ENCODE results near the gene NAA25.

The NAA25 gene

GRCh38 chr12:112108202-112109079 is at the start of gene NAA25:
NAA25 (minus strand) TSS chr12:112108783; CDS start chr12:112108773, 10 bp downstream.
- Histone ChIP-seq H3K9ac (ENCODE audit: low read length in 2 of 2) (peak within 1 kb of the TSS; percentile 99), H3K4me1 (ENCODE audit: control insufficient read depth, insufficient read depth, low read length) (peaks cover 25% of the 10 kb centered on the region), H3K27ac (ENCODE audit: low read length) (peak within 1 kb of the TSS; percentile 99), H3K4me3 (ENCODE audit: low read length in 2 of 2) (peak within 1 kb of the TSS; percentile 97 to 98), H3K36me3 (ENCODE audit: control insufficient read depth in 2 of 2, insufficient read depth in 2 of 2, low read length in 2 of 2) (no peaks in the 10 kb centered on the region), H3K27me3 (ENCODE audit: control insufficient read depth in 1 of 2, insufficient read depth in 2 of 2, low read length in 2 of 2) (no peaks in the 10 kb centered on the region), H3K9me3 (ENCODE audit: control insufficient read depth in 2 of 2, low read length in 2 of 2) (no peaks in the 10 kb centered on the region)

DNA sequence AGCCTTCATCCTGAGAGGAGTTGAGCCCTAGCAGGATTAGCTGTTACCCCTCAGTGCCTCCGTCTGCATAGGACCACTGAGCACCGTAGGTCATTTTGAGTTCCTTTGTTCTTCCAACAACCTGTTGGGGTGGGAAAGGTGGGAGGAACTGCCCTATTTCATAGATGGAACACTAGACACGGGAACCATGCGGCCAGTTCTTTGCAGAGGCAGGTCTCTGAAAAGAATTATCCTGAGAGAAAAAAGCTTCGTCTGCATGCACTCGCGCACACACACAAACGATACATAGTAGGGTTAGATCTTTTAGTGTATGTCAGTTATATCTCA is 45.3 kb upstream of the NAA25 start:
- Histone ChIP-seq H3K4me3 (ENCODE audit: low read length in 2 of 2) (no peak overlapping the region), H3K9me3 (ENCODE audit: control insufficient read depth in 2 of 2, low read length in 2 of 2) (no peaks in the 10 kb centered on the region), H3K27me3 (ENCODE audit: control insufficient read depth in 1 of 2, insufficient read depth in 2 of 2, low read length in 2 of 2) (no peaks in the 10 kb centered on the region), H3K36me3 (ENCODE audit: control insufficient read depth in 2 of 2, insufficient read depth in 2 of 2, low read length in 2 of 2) (peaks cover 46 to 53% of the 10 kb centered on the region in 2 donors), H3K4me1 (ENCODE audit: control insufficient read depth, insufficient read depth, low read length) (no peaks in the 10 kb centered on the region), H3K27ac (ENCODE audit: low read length) (no peak overlapping the region), H3K9ac (ENCODE audit: low read length in 2 of 2) (no peak overlapping the region)

- Histone ChIP-seq H3K4me3 (ENCODE audit: low read length in 2 of 2) (no peak overlapping the region), H3K27me3 (ENCODE audit: control insufficient read depth in 1 of 2, insufficient read depth in 2 of 2, low read length in 2 of 2) (no peaks in the 10 kb centered on the region), H3K36me3 (ENCODE audit: control insufficient read depth in 2 of 2, insufficient read depth in 2 of 2, low read length in 2 of 2) (peaks cover 49 to 52% of the 10 kb centered on the region in 2 donors), H3K27ac (ENCODE audit: low read length) (no peak overlapping the region), H3K4me1 (ENCODE audit: control insufficient read depth, insufficient read depth, low read length) (no peaks in the 10 kb centered on the region), H3K9ac (ENCODE audit: low read length in 2 of 2) (no peak overlapping the region), H3K9me3 (ENCODE audit: control insufficient read depth in 2 of 2, low read length in 2 of 2) (no peaks in the 10 kb centered on the region)
Observed at GRCh38 chr12:112153181-112153892, 44.8 kb upstream of the NAA25 start.

DNA sequence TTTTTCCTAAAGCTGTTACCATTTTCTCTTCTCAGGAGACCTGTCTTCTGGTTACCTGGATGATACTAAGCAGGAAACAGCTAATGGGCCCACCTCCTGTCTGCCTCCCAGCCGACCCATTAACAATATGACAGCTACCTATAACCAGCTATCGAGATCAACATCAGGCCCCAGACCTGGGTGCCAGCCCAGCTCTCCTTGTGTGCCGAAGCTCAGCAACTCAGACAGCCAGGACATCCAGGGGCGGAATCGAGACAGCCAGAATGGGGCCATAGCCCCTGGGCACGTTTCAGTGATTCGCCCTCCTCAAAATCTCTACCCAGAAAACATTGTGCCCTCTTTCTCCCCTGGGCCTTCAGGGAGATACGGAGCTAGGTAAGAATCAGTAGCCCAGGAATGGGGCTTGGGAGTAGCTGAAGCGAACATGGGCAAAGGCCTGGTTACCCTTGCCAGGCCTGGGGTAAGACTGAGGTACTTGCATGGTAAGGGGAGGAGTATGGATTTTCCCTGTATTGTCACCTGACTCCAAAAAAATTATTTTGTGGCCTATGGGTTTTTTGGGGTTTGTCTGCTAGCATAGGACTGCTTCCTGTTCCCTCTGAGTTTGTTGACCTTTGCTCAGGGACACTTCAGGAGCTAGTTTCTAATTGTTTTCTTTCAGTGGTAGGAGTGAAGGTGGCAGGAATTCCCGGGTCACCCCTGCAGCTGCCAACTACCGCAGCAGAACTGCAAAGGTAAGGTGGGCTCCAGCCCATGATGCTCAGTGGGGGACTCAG is 43.4 kb upstream of the NAA25 start:
- Histone ChIP-seq H3K4me3 (ENCODE audit: low read length in 2 of 2) (no peak overlapping the region), H3K9ac (ENCODE audit: low read length in 2 of 2) (no peak overlapping the region), H3K27me3 (ENCODE audit: control insufficient read depth in 1 of 2, insufficient read depth in 2 of 2, low read length in 2 of 2) (no peaks in the 10 kb centered on the region), H3K9me3 (ENCODE audit: control insufficient read depth in 2 of 2, low read length in 2 of 2) (no peaks in the 10 kb centered on the region), H3K27ac (ENCODE audit: low read length) (no peak overlapping the region), H3K36me3 (ENCODE audit: control insufficient read depth in 2 of 2, insufficient read depth in 2 of 2, low read length in 2 of 2) (peaks cover 55 to 56% of the 10 kb centered on the region in 2 donors), H3K4me1 (ENCODE audit: control insufficient read depth, insufficient read depth, low read length) (peaks cover 2% of the 10 kb centered on the region)

GRCh38 chr12:112149596-112149995 is 41.0 kb upstream of the NAA25 start:
- peaks cover 70 to 71% of the 10 kb centered on the region in 2 donors for H3K36me3 ChIP-seq (ENCODE audit: control insufficient read depth in 2 of 2, insufficient read depth in 2 of 2, low read length in 2 of 2)
- H3K27ac ChIP-seq (ENCODE audit: low read length) = no peak overlapping the region
- no peaks in the 10 kb centered on the region for H3K27me3 ChIP-seq (ENCODE audit: control insufficient read depth in 1 of 2, insufficient read depth in 2 of 2, low read length in 2 of 2)

DNA sequence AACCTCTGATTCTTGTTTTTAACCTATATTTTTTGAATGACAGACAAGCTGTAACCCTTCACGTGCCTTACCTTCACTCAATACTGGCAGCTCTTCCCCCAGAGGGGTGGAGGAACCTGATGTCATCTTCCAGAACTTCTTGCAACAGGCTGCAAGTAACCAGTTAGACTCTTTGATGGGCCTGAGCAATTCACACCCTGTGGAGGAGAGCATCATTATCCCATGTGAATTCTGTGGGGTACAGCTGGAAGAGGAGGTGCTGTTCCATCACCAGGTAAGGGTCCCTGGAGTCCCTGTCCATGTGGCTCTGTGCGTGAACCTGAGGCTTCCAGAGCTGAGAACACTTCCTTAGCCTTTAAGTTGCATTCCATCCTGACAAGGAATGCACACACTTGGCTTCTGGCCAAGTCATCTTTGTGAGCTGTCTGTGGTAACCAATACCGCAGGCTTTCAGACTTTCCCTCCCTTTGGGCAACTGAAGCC is 39.5 kb upstream of the NAA25 start:
- no peaks in the 10 kb centered on the region for H3K9me3 ChIP-seq (ENCODE audit: control insufficient read depth in 2 of 2, low read length in 2 of 2)
- H3K4me1 ChIP-seq (ENCODE audit: control insufficient read depth, insufficient read depth, low read length) = peaks cover 2% of the 10 kb centered on the region
- H3K27ac ChIP-seq (ENCODE audit: low read length) = no peak overlapping the region
- H3K9ac ChIP-seq (ENCODE audit: low read length in 2 of 2) = no peak overlapping the region
- H3K4me3 ChIP-seq (ENCODE audit: low read length in 2 of 2) = no peak overlapping the region
- peaks cover 66 to 69% of the 10 kb centered on the region in 2 donors for H3K36me3 ChIP-seq (ENCODE audit: control insufficient read depth in 2 of 2, insufficient read depth in 2 of 2, low read length in 2 of 2)
- H3K27me3 ChIP-seq (ENCODE audit: control insufficient read depth in 1 of 2, insufficient read depth in 2 of 2, low read length in 2 of 2) = no peaks in the 10 kb centered on the region

More at GRCh38 chr12:112149596-112149995, 41.0 kb upstream of the NAA25 start:
- Histone ChIP-seq H3K4me1 (ENCODE audit: control insufficient read depth, insufficient read depth, low read length) (peaks cover 2% of the 10 kb centered on the region), H3K4me3 (ENCODE audit: low read length in 2 of 2) (no peak overlapping the region), H3K9me3 (ENCODE audit: control insufficient read depth in 2 of 2, low read length in 2 of 2) (no peaks in the 10 kb centered on the region), H3K9ac (ENCODE audit: low read length in 2 of 2) (no peak overlapping the region)

DNA sequence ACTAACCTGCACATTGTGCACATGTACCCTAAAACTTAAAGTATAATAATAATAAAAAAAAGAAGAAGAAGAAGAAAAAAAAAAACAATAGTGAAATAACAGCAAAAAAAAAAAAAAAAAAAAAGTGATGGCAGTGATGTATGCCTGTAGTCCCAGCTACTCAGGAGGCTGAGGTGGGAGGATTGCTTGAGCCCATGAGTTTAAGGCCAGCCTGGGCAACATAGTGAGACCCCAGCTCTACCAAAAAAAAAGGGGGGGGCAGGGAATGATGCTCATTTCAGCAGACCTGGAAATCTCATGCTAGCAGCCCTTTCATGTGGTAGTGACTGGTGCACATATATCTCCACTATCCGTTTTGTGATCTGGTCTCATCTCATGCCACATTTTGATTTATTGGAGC is 37.5 kb upstream of the NAA25 start:
- no peak overlapping the region for H3K4me3 ChIP-seq (ENCODE audit: low read length in 2 of 2)
- peaks cover 2% of the 10 kb centered on the region for H3K4me1 ChIP-seq (ENCODE audit: control insufficient read depth, insufficient read depth, low read length)
- H3K27ac ChIP-seq (ENCODE audit: low read length) = no peak overlapping the region
- no peaks in the 10 kb centered on the region for H3K27me3 ChIP-seq (ENCODE audit: control insufficient read depth in 1 of 2, insufficient read depth in 2 of 2, low read length in 2 of 2)
- H3K9ac ChIP-seq (ENCODE audit: low read length in 2 of 2) = no peak overlapping the region
- H3K9me3 ChIP-seq (ENCODE audit: control insufficient read depth in 2 of 2, low read length in 2 of 2) = no peaks in the 10 kb centered on the region
- H3K36me3 ChIP-seq (ENCODE audit: control insufficient read depth in 2 of 2, insufficient read depth in 2 of 2, low read length in 2 of 2) = peaks cover 57 to 62% of the 10 kb centered on the region in 2 donors

DNA sequence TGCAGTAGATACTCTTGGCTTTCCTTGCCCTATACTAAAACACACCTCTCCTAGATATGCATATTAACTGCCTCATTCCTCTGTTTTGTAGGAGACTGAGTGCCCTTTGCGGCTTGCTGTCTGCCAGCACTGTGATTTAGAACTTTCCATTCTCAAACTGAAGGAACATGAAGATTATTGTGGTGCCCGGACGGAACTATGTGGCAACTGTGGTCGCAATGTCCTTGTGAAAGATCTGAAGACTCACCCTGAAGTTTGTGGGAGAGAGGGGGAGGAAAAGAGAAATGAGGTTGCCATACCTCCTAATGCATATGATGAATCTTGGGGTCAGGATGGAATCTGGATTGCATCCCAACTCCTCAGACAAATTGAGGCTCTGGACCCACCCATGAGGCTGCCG is 32.1 kb upstream of the NAA25 start:
- peaks cover 42 to 54% of the 10 kb centered on the region in 2 donors for H3K36me3 ChIP-seq (ENCODE audit: control insufficient read depth in 2 of 2, insufficient read depth in 2 of 2, low read length in 2 of 2)
- no peaks in the 10 kb centered on the region for H3K4me1 ChIP-seq (ENCODE audit: control insufficient read depth, insufficient read depth, low read length)
- H3K9ac ChIP-seq (ENCODE audit: low read length in 2 of 2) = no peak overlapping the region
- H3K27me3 ChIP-seq (ENCODE audit: control insufficient read depth in 1 of 2, insufficient read depth in 2 of 2, low read length in 2 of 2) = no peaks in the 10 kb centered on the region
- H3K4me3 ChIP-seq (ENCODE audit: low read length in 2 of 2) = no peak overlapping the region
- H3K9me3 ChIP-seq (ENCODE audit: control insufficient read depth in 2 of 2, low read length in 2 of 2) = no peaks in the 10 kb centered on the region
- no peak overlapping the region for H3K27ac ChIP-seq (ENCODE audit: low read length)

DNA sequence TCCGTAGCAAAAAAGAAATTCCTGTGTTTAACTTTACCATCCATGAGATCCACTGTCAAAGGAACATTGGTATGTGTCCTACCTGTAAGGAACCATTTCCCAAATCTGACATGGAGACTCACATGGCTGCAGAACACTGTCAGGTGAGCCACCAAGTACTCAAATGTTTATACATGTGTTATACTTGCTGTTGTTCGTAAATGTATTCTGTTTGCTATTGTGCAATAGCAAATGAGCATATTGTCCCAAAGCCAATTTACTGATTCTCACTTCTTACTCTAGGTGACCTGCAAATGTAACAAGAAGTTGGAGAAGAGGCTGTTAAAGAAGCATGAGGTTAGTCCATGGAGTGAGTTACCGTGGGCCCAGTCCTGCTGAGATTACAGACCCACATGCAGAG is 26.1 kb upstream of the NAA25 start:
- Histone ChIP-seq H3K9ac (ENCODE audit: low read length in 2 of 2) (no peak overlapping the region), H3K4me1 (ENCODE audit: control insufficient read depth, insufficient read depth, low read length) (no peaks in the 10 kb centered on the region), H3K4me3 (ENCODE audit: low read length in 2 of 2) (no peak overlapping the region), H3K27me3 (ENCODE audit: control insufficient read depth in 1 of 2, insufficient read depth in 2 of 2, low read length in 2 of 2) (no peaks in the 10 kb centered on the region), H3K9me3 (ENCODE audit: control insufficient read depth in 2 of 2, low read length in 2 of 2) (no peaks in the 10 kb centered on the region), H3K27ac (ENCODE audit: low read length) (no peak overlapping the region), H3K36me3 (ENCODE audit: control insufficient read depth in 2 of 2, insufficient read depth in 2 of 2, low read length in 2 of 2) (peaks cover 18 to 27% of the 10 kb centered on the region in 2 donors)

DNA sequence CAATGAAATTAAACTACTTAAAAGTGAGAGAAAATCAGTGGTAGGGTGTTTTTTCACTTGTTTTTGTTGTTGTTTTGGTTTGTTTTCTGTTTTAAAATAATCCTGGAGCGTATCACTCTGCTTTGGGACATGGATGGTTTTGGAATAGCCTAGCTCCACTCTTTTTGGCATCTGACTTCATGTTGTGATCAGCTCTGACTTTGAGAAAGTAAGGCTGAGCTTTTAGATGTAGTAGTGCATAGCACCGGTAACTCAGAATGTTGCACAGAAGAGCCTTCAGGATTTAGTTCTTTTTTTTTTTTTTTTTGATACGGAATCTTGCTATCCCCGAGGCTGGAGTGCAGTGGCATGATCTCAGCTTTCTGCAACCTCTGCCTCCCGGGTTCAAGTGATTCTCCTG is 24.8 kb upstream of the NAA25 start:
- H3K27me3 ChIP-seq (ENCODE audit: control insufficient read depth in 1 of 2, insufficient read depth in 2 of 2, low read length in 2 of 2) = no peaks in the 10 kb centered on the region
- no peak overlapping the region for H3K4me3 ChIP-seq (ENCODE audit: low read length in 2 of 2)
- peaks cover 6% of the 10 kb centered on the region for H3K4me1 ChIP-seq (ENCODE audit: control insufficient read depth, insufficient read depth, low read length)
- no peaks in the 10 kb centered on the region for H3K9me3 ChIP-seq (ENCODE audit: control insufficient read depth in 2 of 2, low read length in 2 of 2)
- H3K9ac ChIP-seq (ENCODE audit: low read length in 2 of 2) = no peak overlapping the region
- H3K36me3 ChIP-seq (ENCODE audit: control insufficient read depth in 2 of 2, insufficient read depth in 2 of 2, low read length in 2 of 2) = peaks cover 18 to 19% of the 10 kb centered on the region in 2 donors
- H3K27ac ChIP-seq (ENCODE audit: low read length) = no peak overlapping the region
